Calu3 (cell line): ENCODE results near the gene TXN2. TPM values are rescaled to one million over a fixed set of nuclear protein-coding genes. Genes with fewer than 3 reads are reported as not detected.

ENCODE experiments used
- BruUV-seq: library from RNA; stranded (reverse); fragments of 400-500 nt; replicated peaks from 2 replicates; lab custom pipeline; 2021; lab: Mats Ljungman, UMichigan
- CTCF ChIA-PET: fragments of 300-600 bp; sonication (Branson Sonifier 250); formaldehyde crosslinking; loops from one replicate; lab custom pipeline; 2022; ENCODE audit warnings: antibody characterized with exemption; lab: Charles Lee
- DNase-seq: peaks from one replicate; pipeline ENCODE4 v3.0.0; 2022
- H3K27ac Mint-ChIP-seq: one replicate; pipeline ENCODE4 v1.8.0; 2022; ENCODE audit warnings: mixed read lengths; ENCODE audit not compliant: unreplicated experiment
- H3K27me3 Mint-ChIP-seq: one replicate; pipeline ENCODE4 v1.8.0; 2022; ENCODE audit warnings: mixed read lengths; ENCODE audit not compliant: unreplicated experiment
- H3K36me3 Mint-ChIP-seq: one replicate; pipeline ENCODE4 v1.8.0; 2022; ENCODE audit warnings: mild to moderate bottlenecking, moderate library complexity, mixed read lengths; ENCODE audit not compliant: insufficient read depth, unreplicated experiment
- H3K4me1 Mint-ChIP-seq: one replicate; pipeline ENCODE4 v1.8.0; 2022; ENCODE audit warnings: mild to moderate bottlenecking, low read depth, mixed read lengths; ENCODE audit not compliant: unreplicated experiment
- H3K4me3 Mint-ChIP-seq: one replicate; pipeline ENCODE4 v1.8.0; 2022; ENCODE audit warnings: mild to moderate bottlenecking, low read depth, moderate library complexity, mixed read lengths; ENCODE audit not compliant: unreplicated experiment
- H3K9me3 Mint-ChIP-seq: one replicate; pipeline ENCODE4 v1.8.0; 2022; ENCODE audit warnings: low read depth, mixed read lengths; ENCODE audit not compliant: unreplicated experiment
- intact Hi-C: fragments of 100-400 bp; cut with micrococcal nuclease; formaldehyde crosslinking; loops from one replicate; pipeline ENCODE4 v1.10.0; 2022; ENCODE audit not compliant: unreplicated experiment
- total RNA-seq: library from RNA; stranded (reverse); gene quantifications from 2 replicates; pipeline ENCODE4 v1.2.3, GENCODE V29; 2022
- TF ChIP-seq, protein P1 (sequence below): fragments of 200-600 bp; IDR thresholded peaks from one replicate; pipeline ENCODE4 v1.8.0; 2022; ENCODE audit warnings: antibody characterized with exemption; ENCODE audit not compliant: unreplicated experiment

The TXN2 gene
- total RNA-seq, 1 experiment from 2014 or later, result 58.4 TPM

DNA sequence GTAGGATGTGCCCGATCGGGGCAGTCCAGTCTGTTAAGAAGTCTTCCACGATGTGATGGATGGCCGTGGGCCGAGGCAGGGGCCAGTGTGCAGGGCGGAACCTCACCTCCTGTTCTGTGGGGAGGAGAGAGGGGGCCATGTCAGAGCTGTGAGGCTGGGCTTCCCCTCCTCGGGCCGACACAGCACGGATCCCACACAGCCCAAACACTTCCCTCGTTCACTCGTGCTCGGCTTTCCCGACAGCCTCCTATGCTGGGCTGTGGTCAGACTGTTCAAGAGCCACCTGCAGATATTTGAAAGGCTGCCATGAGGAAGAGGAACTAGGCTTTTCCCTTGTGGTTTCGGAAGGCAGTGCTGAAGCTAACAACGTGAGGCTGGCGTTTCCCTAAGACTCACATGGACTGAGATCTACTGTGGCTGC is 12.3 kb upstream of the TXN2 start:
- no peak overlapping the region for H3K27ac Mint-ChIP-seq
- no peaks in the 10 kb centered on the region for H3K9me3 Mint-ChIP-seq
- TF ChIP-seq, protein P1, sequence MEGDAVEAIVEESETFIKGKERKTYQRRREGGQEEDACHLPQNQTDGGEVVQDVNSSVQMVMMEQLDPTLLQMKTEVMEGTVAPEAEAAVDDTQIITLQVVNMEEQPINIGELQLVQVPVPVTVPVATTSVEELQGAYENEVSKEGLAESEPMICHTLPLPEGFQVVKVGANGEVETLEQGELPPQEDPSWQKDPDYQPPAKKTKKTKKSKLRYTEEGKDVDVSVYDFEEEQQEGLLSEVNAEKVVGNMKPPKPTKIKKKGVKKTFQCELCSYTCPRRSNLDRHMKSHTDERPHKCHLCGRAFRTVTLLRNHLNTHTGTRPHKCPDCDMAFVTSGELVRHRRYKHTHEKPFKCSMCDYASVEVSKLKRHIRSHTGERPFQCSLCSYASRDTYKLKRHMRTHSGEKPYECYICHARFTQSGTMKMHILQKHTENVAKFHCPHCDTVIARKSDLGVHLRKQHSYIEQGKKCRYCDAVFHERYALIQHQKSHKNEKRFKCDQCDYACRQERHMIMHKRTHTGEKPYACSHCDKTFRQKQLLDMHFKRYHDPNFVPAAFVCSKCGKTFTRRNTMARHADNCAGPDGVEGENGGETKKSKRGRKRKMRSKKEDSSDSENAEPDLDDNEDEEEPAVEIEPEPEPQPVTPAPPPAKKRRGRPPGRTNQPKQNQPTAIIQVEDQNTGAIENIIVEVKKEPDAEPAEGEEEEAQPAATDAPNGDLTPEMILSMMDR, result no peak
- H3K4me1 Mint-ChIP-seq, result no peaks in the 10 kb centered on the region
- no peak overlapping the region for H3K4me3 Mint-ChIP-seq
- CTCF ChIA-PET, result no interaction called here
- intact Hi-C loops, result no loop called here
- DNase-seq, result no peak
- no TSS peak for BruUV-seq
- no peaks in the 10 kb centered on the region for H3K27me3 Mint-ChIP-seq
- H3K36me3 Mint-ChIP-seq, result peaks cover 22% of the 10 kb centered on the region

DNA sequence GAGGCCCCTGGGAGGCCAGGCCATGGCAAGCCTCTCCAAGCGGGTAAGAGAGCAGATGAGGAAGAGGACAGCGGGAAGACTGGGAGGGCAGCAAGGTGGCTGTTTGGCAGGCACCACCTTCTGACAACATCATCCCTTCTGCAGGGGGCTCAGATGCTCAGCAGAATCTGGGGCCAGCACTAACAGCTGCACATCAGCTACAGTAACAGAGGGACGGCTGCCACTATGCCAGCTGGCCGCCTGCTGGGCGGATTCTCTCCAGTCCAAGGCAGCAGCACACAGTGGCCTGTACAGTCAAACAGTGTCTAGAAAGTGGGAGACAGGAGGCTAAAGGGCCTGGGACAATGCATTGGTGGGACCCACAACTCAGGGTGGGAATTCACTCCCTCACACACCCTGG is 10.7 kb upstream of the TXN2 start:
- Mint-ChIP-seq H3K36me3 (peaks cover 18% of the 10 kb centered on the region), H3K9me3 (peaks cover 3% of the 10 kb centered on the region), H3K27me3 (no peaks in the 10 kb centered on the region), H3K4me3 (no peak overlapping the region), H3K27ac (no peak overlapping the region), H3K4me1 (no peaks in the 10 kb centered on the region)
- TF ChIP-seq, protein P1, result no peak
- intact Hi-C loops, result no loop called here
- BruUV-seq, result no TSS peak
- CTCF ChIA-PET, result no interaction called here
- no peak for DNase-seq

DNA sequence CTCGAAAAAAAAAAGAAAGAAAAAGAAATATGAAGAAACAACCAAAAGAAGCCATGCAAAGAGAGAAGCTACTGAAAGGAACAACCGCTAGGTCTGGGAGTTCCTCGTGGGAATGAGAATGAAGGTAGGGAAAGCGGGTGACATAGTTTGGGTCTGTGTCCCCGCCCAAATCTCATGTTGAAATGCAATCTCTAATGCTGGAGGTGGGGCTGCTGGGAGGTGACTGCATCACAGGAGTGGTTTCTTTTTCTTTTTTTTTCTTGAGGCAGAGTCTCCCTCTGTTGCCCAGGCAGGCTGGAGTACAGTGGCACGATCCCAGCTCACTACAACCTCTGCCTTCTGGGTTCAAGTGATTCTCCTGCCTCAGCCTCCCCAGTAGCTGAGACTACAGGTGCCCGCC is 9.7 kb upstream of the TXN2 start:
- Mint-ChIP-seq H3K27ac (no peak overlapping the region), H3K9me3 (peaks cover 3% of the 10 kb centered on the region), H3K4me1 (no peaks in the 10 kb centered on the region), H3K4me3 (no peak overlapping the region), H3K36me3 (peaks cover 15% of the 10 kb centered on the region), H3K27me3 (no peaks in the 10 kb centered on the region)
- BruUV-seq, result no TSS peak
- CTCF ChIA-PET, result no interaction called here
- TF ChIP-seq, protein P1, result no peak
- intact Hi-C loops, result no loop called here
- DNase-seq, result no peak

DNA sequence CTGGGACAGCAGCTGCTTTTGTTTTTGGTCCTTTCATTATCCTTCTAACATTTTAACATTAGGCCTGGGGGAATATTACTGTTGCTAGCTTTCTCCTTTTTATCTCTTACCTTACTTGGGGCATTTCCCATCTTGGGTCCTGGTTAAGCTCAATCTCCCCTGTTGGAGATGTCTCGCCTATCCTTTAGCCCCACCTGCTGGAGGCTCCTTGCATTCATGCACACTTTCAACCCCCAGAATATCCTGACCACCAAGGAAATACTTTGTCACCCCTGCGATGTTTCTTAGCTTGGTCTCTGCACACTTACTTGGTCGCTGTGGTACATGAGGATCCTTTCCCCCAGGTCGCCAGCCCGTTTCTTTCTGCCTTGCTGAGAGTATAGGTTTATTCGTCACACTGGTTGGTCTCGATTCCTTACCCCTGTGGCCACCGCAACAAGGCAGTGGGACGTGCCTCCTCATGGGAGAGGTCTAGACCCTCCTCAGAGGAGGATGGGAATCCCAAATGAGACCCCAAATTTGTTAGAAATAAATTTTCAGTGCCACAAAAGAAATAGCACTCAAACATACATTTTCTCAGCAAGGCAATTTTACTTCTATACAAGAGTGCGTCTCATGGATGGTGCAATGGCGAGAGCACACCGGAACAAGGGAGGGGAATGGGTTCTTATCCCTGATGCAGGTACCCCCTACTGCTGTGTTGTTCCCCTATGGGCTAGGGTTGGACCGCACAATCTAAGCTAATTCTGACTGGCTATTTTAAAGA is 5.4 kb upstream of the TXN2 start:
- CTCF ChIA-PET, result interaction anchor here (0.6 kb wide), 1 partner anchor 171 kb away, joined by 3 read pairs; no protein-coding TSS in a partner anchor
- Mint-ChIP-seq H3K4me3 (no peak overlapping the region), H3K4me1 (peaks cover 10% of the 10 kb centered on the region), H3K27ac (no peak overlapping the region), H3K27me3 (no peaks in the 10 kb centered on the region), H3K36me3 (peaks cover 15% of the 10 kb centered on the region), H3K9me3 (peaks cover 3% of the 10 kb centered on the region)
- peak; percentile 37 for DNase-seq
- no TSS peak for BruUV-seq
- TF ChIP-seq, protein P1, result peak; percentile 56
- intact Hi-C loops, result no loop called here
